ENCODE results near the gene ETV7.
"Not testable (repeated sequence)": the region's sequence is repeated elsewhere in the genome, so short reads cannot be mapped to it uniquely, and the experiment has no call there.

The ETV7 gene

DNA sequence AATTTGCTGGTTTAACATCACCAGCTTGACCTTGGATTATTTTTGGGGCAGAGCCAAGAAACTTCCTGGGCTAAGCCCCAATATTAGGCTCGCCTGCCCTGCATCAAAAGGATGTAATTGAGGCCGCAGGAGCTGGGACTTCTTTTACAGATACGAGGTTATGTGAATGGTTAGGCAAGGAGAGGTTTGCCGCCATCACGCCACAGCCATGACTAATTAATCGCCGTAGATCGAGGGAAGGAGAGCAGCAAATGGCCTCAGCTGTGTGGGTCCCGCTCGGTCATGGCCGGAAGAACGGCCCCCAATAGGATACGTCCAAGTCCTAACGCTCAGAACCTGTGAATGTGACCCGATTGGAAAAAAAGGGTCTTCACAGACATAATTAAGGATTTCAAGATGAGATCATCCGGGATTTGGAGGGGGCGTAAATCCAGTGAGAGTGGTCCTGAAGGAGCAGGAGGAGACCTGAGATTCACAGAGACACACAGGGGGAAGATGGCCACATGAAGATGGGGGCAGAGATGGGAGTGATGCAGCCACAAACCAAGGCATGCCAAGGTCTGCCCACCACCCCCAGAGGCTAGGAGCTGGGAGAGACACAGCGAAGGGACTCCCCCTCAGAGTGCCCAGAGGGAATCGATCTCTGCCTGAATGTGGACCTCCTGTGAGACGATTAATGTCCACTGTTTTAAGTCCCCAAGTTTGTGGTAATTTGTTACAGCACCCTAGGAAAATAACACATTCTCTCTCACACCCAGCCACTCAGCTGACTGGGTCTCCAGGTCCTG lies 40.8 kb downstream of the ETV7 start:
- H3K36me3 ChIP-seq (ENCODE audit: control insufficient read depth, insufficient read depth, low read length) = no peaks in the 10 kb centered on the region
- H3K27me3 ChIP-seq (ENCODE audit: control insufficient read depth, insufficient read depth, low read length) = no peaks in the 10 kb centered on the region
- H3K4me3 ChIP-seq (ENCODE audit: low read depth, low read length) = no peak overlapping the region
- H3K9me3 ChIP-seq (ENCODE audit: control insufficient read depth, insufficient read depth, low read length) = no peaks in the 10 kb centered on the region
- no peak overlapping the region for H3K9ac ChIP-seq (ENCODE audit: low read depth, low read length)
- peaks cover 2% of the 10 kb centered on the region for H3K4me1 ChIP-seq (ENCODE audit: control insufficient read depth, insufficient read depth, low read length)

DNA sequence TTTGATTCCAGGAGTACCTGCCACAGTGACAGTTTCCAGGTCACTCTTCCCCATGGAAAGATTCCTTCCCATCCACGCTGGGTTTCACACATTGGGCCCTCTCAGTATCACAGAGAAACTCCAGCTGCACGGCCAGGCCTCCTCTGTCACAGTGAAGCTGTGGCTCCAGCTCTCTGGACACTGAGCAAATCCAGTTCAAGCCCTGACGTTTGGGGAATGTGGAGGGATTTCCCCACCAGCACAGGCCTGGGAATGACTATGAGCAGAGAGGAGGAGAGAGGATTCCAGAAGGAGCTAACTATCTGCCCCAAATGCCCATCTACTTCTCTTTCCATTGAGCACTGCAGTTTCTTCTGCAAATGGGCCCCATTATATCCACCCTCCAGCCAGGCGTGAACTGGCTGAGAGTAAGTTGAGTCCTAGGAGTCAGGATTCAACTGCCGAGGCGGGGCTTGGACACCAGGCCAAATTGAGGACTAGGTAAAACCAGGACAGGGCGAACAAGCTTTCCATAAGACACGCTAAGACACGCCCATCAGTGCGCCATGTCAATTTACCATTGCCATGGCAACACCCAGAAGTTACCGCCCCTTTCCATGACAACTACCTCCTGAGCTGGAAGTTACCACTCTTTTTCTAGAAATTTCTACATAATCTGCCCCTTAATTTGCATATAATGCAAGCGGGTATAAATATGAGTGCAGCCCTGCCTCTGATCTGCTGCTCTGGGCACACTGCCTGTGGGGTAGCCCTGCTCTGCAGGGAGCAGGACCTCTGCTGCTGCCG lies 41.6 kb downstream of the ETV7 start:
- peaks cover 2% of the 10 kb centered on the region for H3K4me1 ChIP-seq (ENCODE audit: control insufficient read depth, insufficient read depth, low read length)

DNA sequence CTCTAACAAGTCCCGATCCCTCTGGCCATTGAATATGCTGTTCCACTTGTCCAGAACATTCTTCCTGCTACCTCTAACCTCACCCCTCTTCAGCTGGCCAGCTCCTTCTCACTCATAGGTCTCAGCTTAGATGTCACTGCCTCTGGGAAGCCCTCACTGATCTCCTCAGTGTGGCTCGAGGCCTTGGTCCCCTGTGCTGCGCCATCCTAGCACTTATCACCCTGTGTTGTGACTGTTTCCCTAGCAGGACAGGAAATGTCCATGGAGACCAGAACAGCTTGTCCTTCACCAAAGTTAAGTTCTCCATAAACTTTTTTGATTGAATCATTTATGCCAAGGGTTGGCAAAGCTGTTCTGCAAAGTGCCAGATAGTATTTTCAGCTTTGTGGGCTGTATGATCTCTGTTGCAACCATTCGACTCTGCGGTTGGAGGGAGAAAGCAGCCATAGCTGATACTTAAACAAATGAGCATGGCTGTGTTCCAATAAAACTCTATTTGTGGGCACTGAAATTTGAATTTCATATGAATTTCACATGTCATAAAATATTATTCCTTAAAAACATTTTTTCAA lies 44.3 kb downstream of the ETV7 start:
- H3K36me3 ChIP-seq (ENCODE audit: control insufficient read depth, insufficient read depth, low read length) = no peaks in the 10 kb centered on the region
- no peaks in the 10 kb centered on the region for H3K9me3 ChIP-seq (ENCODE audit: control insufficient read depth, insufficient read depth, low read length)
- H3K9ac ChIP-seq (ENCODE audit: low read depth, low read length) = no peak overlapping the region
- no peak overlapping the region for H3K4me3 ChIP-seq (ENCODE audit: low read depth, low read length)
- peaks cover 14% of the 10 kb centered on the region for H3K27me3 ChIP-seq (ENCODE audit: control insufficient read depth, insufficient read depth, low read length)
- H3K4me1 ChIP-seq (ENCODE audit: control insufficient read depth, insufficient read depth, low read length) = peaks cover 6% of the 10 kb centered on the region

More for the DNA sequence above, 41.6 kb downstream of the ETV7 start:
- H3K36me3 ChIP-seq (ENCODE audit: control insufficient read depth, insufficient read depth, low read length) = no peaks in the 10 kb centered on the region
- H3K27me3 ChIP-seq (ENCODE audit: control insufficient read depth, insufficient read depth, low read length) = no peaks in the 10 kb centered on the region
- H3K4me3 ChIP-seq (ENCODE audit: low read depth, low read length) = no peak overlapping the region
- H3K9me3 ChIP-seq (ENCODE audit: control insufficient read depth, insufficient read depth, low read length) = no peaks in the 10 kb centered on the region
- no peak overlapping the region for H3K9ac ChIP-seq (ENCODE audit: low read depth, low read length)

DNA sequence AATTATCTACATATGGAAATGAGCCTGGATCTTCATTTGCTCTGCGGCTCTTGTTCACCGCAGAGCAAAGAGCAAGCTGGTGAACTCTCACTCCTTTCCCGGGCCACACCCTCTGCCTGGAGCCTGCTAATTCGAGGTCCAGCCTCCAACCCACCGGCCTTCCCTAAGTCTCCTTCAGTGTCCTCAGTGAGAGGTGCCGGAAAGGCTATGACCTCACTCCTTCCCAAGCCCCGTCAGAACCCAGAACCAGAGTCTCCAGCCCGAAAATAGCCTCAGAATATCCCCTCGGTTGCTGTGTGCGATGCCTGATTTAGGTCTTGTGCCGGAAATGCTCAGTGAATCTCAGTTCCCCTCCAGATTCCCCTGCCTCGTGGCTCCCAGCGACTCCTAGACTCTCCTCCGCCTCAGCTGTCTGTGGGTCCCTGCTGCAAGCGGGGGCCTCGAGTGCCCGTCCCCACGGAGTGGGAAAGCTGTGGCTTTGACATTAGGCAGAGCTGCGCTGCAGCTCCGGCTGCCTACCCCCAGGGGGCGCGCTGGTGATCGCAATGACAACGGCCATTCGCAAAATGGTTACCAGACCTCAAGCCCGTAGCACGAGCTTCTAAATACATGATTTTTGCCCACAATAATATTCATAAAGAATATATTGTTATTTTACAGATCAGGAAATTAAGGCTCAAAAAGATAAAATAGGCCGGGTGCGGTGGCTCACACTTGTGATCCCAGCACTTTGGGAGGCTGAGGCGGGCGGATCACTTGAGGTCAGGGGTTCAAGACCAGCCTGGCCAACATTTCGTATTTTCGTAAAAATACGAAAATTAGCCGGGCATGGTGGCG lies 46.6 kb downstream of the ETV7 start:
- Histone ChIP-seq H3K9ac (ENCODE audit: low read depth, low read length) (peak overlapping the region; percentile 1), H3K4me3 (ENCODE audit: low read depth, low read length) (peak overlapping the region; percentile 60), H3K4me1 (ENCODE audit: control insufficient read depth, insufficient read depth, low read length) (peaks cover 5% of the 10 kb centered on the region), H3K9me3 (ENCODE audit: control insufficient read depth, insufficient read depth, low read length) (no peaks in the 10 kb centered on the region), H3K27me3 (ENCODE audit: control insufficient read depth, insufficient read depth, low read length) (peaks cover 14% of the 10 kb centered on the region), H3K36me3 (ENCODE audit: control insufficient read depth, insufficient read depth, low read length) (no peaks in the 10 kb centered on the region)

DNA sequence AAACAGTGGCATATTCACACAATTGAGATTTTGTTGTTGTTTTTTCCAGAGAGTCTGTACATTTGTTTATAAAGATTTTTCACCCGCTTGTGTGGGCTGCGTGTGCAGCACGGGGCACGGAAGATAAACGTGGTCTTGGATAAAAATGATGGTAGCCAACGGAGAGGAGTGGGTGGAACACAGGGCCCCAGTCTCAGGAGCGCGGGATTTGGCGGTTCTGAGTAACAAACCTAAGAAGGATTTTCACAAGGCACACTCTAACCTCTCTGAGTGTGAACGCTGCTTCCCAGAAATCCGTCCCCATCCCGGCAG lies 47.2 kb downstream of the ETV7 start:
- Histone ChIP-seq H3K9me3 (ENCODE audit: control insufficient read depth, insufficient read depth, low read length) (no peaks in the 10 kb centered on the region), H3K27me3 (ENCODE audit: control insufficient read depth, insufficient read depth, low read length) (peaks cover 14% of the 10 kb centered on the region), H3K36me3 (ENCODE audit: control insufficient read depth, insufficient read depth, low read length) (no peaks in the 10 kb centered on the region), H3K4me3 (ENCODE audit: low read depth, low read length) (peak overlapping the region; percentile 60), H3K4me1 (ENCODE audit: control insufficient read depth, insufficient read depth, low read length) (peaks cover 4% of the 10 kb centered on the region), H3K9ac (ENCODE audit: low read depth, low read length) (peak overlapping the region; percentile 1)

DNA sequence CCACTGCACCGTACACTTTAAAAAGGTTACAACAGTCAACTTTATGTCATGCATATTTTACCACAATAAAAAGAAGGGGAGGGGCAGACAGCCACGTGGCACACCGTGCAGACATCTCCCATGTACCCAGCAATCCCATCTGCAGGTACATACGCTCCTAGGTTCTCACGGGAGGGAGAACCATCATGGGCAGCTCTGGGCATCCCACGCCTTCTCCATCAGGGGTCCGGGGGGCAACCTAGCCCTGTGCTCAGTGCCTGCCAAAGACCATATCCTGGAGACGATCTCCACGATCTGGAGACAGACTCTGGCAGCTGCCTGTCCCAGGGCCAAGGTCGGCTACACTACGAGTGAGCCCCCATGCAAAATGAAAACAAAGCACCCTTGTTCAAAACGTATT lies 48.3 kb downstream of the ETV7 start:
- H3K9ac ChIP-seq (ENCODE audit: low read depth, low read length) = no peak overlapping the region
- no peaks in the 10 kb centered on the region for H3K9me3 ChIP-seq (ENCODE audit: control insufficient read depth, insufficient read depth, low read length)
- H3K4me3 ChIP-seq (ENCODE audit: low read depth, low read length) = no peak overlapping the region
- H3K4me1 ChIP-seq (ENCODE audit: control insufficient read depth, insufficient read depth, low read length) = peaks cover 8% of the 10 kb centered on the region
- no peaks in the 10 kb centered on the region for H3K36me3 ChIP-seq (ENCODE audit: control insufficient read depth, insufficient read depth, low read length)
- H3K27me3 ChIP-seq (ENCODE audit: control insufficient read depth, insufficient read depth, low read length) = peaks cover 18% of the 10 kb centered on the region

DNA sequence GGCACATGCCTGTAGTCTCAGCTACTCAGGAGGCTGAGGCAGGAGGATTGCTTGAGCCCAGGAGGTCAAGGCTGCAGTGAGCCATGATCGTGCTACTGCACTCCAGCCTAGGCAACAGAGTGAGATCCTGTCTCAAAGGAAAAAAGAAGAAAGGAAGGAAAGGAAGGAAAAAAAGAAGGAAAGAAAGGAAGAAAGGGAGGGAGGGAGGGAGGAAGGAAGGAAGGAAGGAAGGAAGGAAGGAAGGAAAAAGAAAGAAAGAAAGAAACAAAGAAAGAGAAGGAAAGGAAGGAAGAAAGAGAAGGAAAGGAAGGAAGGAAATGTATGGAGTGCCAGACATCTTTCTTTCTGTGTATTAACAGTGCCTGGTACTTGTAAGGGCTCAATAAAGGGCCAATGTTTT lies 49.2 kb downstream of the ETV7 start:
- H3K36me3 ChIP-seq (ENCODE audit: control insufficient read depth, insufficient read depth, low read length); H3K4me1 ChIP-seq (ENCODE audit: control insufficient read depth, insufficient read depth, low read length); H3K9ac ChIP-seq (ENCODE audit: low read depth, low read length); H3K9me3 ChIP-seq (ENCODE audit: control insufficient read depth, insufficient read depth, low read length); H3K4me3 ChIP-seq (ENCODE audit: low read depth, low read length): not testable (repeated sequence)
- H3K27me3 ChIP-seq (ENCODE audit: control insufficient read depth, insufficient read depth, low read length) = peaks cover 18% of the 10 kb centered on the region

DNA sequence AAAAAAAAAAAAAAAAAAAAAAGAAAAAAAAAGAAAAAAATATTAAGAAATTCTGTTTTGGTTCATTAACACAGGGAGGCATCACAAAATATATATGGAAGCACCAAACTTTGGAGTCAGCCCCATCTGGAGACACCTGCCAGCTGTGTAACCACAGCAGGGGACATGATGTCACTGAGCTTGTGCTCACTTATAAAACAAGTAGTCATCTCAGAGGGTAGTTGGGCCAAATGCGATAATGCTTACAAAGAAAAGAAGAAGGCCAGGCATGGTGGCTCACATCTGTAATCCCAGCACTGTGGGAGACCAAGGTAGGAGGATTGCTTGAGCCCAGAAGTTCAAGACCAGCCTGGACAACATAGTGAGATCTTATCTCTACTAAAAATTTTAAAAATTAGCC lies 49.7 kb downstream of the ETV7 start:
- no peaks in the 10 kb centered on the region for H3K9me3 ChIP-seq (ENCODE audit: control insufficient read depth, insufficient read depth, low read length)
- no peaks in the 10 kb centered on the region for H3K36me3 ChIP-seq (ENCODE audit: control insufficient read depth, insufficient read depth, low read length)
- H3K4me3 ChIP-seq (ENCODE audit: low read depth, low read length) = no peak overlapping the region
- peaks cover 18% of the 10 kb centered on the region for H3K27me3 ChIP-seq (ENCODE audit: control insufficient read depth, insufficient read depth, low read length)
- no peak overlapping the region for H3K9ac ChIP-seq (ENCODE audit: low read depth, low read length)
- peaks cover 8% of the 10 kb centered on the region for H3K4me1 ChIP-seq (ENCODE audit: control insufficient read depth, insufficient read depth, low read length)

DNA sequence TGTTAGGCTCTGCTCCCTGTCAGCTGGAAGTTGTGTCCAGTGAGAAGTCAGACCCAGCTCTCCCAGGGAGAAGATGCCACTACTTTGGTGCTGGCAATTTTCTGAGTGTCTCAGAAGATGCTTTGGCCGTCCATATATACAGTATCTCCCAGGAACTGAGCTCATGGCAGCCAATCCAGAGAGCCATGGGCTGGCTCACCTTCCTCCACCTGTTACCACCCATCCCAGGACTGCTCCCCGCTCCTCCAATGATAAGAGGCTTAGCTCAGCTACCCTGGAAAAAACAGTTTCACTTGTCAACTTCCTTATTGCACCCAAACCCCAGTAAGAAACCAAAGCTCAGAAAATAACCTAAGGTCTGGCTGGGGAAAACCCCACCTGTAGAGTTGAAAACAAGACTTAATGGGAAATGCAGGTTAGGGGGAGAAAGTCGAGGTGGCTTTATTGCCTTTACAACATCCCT lies 50.7 kb downstream of the ETV7 start, which contains the start of gene BNIP5:
BNIP5 (minus strand) TSS at position 110 of the 463 bp plus-strand sequence. CDS start 6,198 bp downstream, outside the sequence.
- Histone ChIP-seq H3K27me3 (ENCODE audit: control insufficient read depth, insufficient read depth, low read length) (peaks cover 18% of the 10 kb centered on the region), H3K9me3 (ENCODE audit: control insufficient read depth, insufficient read depth, low read length) (no peaks in the 10 kb centered on the region), H3K36me3 (ENCODE audit: control insufficient read depth, insufficient read depth, low read length) (no peaks in the 10 kb centered on the region), H3K4me3 (ENCODE audit: low read depth, low read length) (no peak within 1 kb of the TSS), H3K9ac (ENCODE audit: low read depth, low read length) (no peak within 1 kb of the TSS), H3K4me1 (ENCODE audit: control insufficient read depth, insufficient read depth, low read length) (peaks cover 8% of the 10 kb centered on the region)

DNA sequence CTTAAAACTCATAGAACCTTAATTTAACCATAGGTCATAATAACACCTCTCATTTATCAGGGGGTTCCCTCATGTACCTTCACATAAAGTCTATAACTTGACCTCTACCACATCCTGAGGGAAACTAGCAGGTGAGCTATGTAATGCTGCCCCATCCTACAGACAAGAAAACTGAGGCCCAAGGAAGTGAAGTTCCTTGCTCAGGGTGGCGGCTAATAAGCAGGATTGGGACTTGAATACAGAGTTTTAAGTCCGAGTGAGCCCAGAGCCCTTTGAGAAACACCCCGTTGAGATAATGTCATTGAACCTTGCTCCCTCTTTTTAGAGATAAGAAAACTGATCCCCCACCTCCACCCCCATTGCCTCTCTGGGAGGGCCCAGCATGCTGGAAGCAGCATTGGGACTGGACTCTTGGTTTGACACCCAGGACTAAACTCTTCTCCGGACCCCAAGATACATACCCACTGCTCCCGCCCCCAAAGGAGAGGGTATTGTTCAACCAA lies 51.2 kb downstream of the ETV7 start:
- H3K4me3 ChIP-seq (ENCODE audit: low read depth, low read length) = no peak overlapping the region
- peaks cover 8% of the 10 kb centered on the region for H3K4me1 ChIP-seq (ENCODE audit: control insufficient read depth, insufficient read depth, low read length)
- no peak overlapping the region for H3K9ac ChIP-seq (ENCODE audit: low read depth, low read length)
- no peaks in the 10 kb centered on the region for H3K36me3 ChIP-seq (ENCODE audit: control insufficient read depth, insufficient read depth, low read length)
- peaks cover 18% of the 10 kb centered on the region for H3K27me3 ChIP-seq (ENCODE audit: control insufficient read depth, insufficient read depth, low read length)
- H3K9me3 ChIP-seq (ENCODE audit: control insufficient read depth, insufficient read depth, low read length) = no peaks in the 10 kb centered on the region
